Mucosa of gallbladder (tissue), 1 donor: ENCODE data around the gene MKRN1. TPM values are rescaled to one million over a fixed set of nuclear protein-coding genes. Genes with fewer than 3 reads are reported as not detected.
A peak's percentile ranks its signal among the peaks of the same experiment; 100 is the strongest.
"Not testable (repeated sequence)": the region's sequence is repeated elsewhere in the genome, so short reads cannot be mapped to it uniquely, and the experiment has no call there.

Source experiments
- DNase-seq: peaks from one replicate; pipeline ENCODE4 v3.0.0-alpha.2; 2020; ENCODE audit warnings: low spot score
- total RNA-seq: library from RNA; stranded (reverse); gene quantifications from one replicate; pipeline ENCODE4 v1.2.1, GENCODE V29; 2021
- donor health status: DM: no; HTN: no; CAD: no.

MKRN1 gene
- 118 TPM for total RNA-seq

DNA sequence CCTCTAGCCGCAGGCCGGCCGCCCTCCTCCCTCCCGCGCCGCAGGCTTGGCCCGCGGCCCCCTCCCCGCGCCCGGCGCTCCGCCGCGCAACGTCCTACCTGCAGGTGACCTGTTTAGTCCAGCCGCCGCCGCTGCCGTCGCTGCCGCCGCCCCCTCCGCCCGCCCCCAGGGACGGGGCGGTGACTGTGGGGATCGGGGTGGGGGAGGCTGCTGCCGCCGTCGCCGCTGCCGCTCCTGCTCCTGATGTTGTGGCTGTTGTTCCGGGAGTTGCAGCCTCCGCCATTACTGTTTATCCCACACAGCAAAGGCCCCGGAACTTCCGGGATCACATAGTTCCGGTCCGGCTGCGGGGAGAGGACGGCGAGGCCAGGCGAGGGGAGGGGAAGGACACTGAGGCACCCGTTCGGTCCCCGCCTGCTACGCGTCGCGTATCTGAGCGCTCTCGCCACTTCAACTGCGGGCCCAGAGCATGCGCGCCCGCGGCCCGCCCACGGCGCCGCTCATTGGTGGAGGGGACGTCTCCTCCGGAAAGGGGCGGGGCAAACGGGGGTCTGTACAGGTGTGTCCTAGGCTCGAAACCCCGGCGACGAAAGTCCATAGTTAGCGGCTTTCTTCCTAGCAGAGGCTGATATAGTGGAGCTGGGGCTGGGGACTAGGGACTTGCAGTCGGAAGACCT, at the start of gene MKRN1:
Gene MKRN1, minus strand, starts transcription at position 444 of the 677 bp plus-strand sequence. Its CDS starts 161 bp downstream, at position 283.
- peak; percentile 95 for DNase-seq

DNA sequence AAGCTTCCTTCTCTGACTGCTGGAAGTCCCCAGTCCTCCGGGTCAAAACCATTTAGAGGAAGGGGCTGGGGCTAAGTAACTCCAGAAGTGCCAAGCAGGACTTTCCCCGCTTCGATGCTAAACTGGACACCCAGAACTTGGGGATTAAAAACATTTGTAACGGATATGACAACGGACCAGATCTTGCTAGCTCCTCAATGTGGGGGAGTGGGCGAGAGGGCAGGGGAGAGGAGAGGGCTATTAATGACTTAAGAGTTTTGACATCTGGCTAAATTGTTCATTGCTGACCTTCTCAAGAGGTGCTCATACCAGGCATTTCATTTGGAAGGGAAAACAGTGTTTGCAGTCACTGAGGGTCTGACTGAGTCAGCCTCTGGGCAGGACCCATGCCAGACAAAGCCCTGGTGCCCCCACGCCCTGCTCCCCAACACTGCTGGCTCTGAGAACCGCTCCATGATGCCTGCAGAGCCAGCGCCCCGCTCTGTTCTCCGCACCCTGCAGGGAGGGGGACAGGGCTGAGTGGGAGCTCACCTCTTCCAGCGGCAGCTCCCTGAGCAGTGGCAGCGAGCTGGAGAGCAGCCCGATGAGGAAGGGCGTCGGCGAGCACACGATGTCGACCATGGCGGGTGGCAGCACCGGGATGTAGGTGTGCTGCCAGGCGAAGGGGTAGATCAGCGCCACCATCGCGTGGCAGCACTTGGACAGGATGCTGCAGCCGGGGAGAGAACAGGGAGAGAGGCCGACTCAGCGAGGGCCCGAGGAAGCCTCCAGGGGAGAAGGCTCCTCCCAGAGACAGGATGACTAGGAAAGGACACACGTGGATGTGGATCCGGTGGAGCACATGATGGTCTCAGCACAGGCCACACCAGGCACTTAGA, 47.7 kb upstream of the MKRN1 start:
- DNase-seq: no peak

- no peak for DNase-seq
Measured at GRCh38 chr7:140526214-140526613, 46.9 kb upstream of the MKRN1 start.

DNA sequence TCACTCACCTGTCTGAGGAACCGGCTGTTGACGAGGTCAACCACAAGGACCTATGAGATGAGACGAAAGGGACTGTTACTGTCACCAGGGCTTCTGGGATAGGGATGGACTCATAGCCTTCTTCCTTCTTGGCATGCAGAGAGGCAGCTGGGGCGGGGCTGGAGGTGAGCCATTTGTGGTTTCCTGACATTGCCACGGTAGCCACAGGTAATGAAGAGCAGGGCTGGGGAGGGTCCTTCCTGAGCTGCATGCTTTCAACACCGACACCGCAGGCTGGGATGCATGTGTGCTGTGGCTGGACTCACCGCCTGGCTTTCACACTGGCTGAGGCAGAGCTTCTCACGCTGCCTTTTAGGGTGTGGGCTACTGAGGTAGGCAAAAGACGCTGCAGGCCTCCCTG, 46.4 kb upstream of the MKRN1 start:
- no peak for DNase-seq

- DNase-seq: no peak
Measured at GRCh38 chr7:140521421-140521820, 42.1 kb upstream of the MKRN1 start.

- DNase-seq: no peak
Measured at GRCh38 chr7:140519007-140519399, 39.7 kb upstream of the MKRN1 start.

DNA sequence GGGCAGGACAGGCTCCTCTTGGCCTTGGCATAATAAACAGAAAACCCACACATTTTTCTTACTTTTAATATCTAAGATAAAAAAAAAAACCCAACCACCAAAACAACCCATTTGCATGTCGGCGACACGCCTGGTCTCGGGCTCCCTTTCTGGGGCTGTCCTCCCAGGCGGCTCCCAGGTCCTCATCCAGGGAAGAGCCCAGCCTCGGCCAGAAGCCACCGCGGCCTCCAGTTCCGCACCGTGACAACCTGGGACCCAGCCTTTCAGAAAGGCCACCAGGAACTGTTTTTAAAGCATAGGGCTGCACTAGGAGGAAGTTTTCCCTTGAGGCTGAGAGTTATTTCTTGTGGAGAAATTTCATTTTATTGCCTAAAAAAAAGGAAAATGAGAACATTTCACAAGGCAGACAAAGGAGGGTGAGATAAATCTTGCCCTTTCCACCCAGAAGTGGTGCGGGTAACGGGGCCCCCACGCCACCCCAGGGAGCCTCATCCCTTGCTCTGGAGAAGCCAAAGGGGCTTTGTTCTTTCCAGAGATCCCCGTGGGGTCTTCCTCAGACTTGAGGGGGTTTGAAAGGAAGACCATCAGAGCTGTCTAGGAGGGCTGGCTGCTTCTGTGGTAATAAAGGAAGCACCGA, 39.2 kb upstream of the MKRN1 start:
- no peak for DNase-seq

DNA sequence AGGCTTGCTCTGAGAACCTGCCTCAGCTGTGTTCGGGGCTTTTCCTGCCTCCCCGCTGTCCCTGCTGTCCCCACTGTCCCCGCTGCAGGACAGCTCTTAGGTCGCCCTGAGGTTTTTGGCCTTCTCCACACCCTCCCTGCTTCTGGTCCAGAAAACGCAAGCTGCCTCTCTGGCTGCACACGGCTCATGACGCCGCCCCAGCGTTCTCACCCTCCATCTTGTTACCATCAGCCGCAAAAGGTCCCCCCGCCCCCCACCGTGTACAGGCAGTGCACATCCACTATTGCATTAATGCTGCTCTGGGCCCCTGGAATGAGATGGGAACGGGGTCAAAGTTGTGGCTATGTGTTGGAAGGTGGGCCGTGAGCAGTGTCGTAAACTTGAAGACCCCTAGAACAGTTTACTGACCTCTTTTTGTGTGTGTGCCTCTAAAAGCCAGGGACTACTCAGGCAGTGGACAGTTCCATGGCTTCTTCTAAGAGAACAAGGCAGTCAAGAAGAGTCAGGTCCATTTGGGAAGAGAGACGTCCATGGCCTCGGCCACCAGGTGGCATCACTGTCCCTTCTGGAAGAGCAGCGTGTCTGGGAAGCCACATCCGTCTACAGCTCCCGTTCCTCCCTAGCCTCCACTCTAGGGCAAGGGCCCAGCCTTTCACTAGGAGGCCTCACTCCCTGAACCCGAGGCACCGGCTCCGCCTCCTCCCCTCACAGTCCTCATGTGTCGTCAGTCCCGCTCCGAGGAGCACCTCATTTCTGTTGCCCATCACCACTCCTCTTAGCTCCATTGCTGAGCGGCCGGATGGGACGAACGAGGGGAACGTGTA, 38.5 kb upstream of the MKRN1 start:
- peak; percentile 91 for DNase-seq

DNA sequence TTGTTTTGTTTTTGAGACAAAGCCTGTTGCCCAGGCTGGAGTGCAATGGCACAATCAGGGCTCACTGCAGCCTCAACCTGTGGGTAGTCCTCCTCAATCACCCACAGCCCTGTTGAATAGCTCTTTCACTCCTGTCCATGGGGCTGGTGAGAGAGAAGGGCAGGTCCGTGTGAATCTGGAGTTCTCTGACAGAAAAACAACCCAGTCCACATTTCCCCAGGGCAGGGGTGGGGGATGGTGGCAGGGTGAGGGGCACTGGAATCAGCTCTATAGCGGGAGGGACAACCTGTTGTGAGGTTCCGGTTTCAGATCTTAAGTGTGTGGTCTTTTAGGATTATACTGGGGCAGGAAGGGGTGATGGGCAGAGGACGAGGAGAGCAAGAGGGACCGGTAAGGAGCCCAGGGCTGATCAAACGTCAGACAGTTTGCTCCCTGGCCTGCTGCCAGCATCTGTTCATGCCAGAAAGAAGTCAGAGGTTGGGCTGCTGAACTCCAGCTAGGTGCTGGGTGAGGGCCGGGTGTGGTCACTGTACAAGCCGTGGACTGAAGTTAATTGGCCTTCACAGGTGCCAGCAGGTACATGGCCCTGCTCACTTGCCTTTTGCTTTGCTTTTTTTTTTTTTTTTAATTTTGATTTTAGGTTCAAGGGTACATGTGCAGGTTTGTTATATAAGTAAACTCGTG, 33.2 kb upstream of the MKRN1 start:
- peak; percentile 85 for DNase-seq

- peak; percentile 18 for DNase-seq
Measured at GRCh38 chr7:140509789-140510188, 30.5 kb upstream of the MKRN1 start.

DNA sequence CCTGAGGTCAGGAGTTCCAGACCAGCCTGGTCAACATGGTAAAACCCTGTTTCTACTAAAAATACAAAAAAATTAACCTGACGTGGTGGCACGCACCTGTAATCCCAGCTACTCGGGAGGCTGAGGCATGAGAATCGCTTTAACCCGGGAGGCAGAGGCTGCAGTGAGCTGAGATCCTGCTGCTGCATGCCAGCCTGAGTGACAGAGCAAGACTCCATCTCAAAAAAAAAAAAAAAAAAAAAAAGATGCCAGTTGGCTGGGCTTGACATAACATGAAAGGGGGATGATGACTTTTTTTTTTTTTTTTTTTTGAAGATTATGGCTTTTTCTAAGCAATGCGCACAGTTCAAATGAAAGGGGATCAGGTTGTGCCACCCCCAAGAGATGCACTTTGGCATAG, 28.3 kb upstream of the MKRN1 start:
- DNase-seq: not testable (repeated sequence)

DNA sequence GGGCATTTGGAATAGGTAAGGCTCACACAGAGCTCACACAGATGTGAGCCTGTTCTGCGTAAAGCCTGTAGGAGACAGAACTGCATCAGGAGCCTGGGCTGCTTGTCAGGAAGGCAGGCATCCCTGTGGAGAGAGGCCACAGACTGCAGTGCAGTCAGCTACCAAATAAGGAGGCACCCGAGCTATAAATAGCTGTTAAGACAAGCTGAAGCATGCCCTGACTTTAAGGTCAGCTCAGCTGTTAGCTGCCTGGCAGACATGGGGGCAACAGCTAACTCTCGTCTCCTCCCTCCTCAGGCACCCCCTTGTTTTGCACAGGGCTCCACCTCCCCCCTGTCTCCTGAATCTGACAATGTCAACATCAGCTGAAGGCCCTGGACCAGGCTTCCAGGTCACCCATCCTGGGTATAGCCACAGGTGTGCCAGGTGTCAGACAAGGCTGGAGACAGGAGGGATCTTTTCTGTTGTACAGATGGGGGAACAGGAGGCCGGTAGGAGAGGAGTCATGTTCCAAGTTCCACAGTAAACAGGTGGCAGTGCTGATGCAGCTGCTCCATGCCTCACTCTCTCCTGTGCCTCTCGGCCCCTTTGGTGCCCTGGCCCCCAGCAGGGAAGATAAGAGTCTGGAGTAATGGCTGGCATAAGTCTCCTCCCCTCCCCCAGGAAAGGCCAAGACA, 27.6 kb upstream of the MKRN1 start:
- DNase-seq: peak; percentile 22

DNA sequence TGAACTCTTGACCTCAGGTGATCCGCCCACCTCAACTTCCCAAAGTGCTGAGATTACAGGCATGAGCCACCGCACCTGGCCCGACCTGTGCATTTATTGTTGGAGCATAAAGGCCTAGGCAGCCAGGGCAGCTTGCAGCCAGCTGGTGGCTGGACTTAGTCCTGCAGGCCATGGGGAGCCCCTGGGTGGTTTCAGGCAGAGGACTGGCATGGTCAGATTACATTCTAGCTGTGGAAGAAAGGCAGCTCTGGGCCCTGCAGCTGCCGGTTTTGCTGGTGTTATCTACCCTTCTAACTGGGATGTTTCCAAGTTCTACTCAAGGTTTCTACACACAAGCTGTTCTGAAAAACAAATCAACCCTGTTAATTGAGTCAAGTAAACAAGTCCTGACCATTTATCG, 22.7 kb upstream of the MKRN1 start:
- DNase-seq: no peak

DNA sequence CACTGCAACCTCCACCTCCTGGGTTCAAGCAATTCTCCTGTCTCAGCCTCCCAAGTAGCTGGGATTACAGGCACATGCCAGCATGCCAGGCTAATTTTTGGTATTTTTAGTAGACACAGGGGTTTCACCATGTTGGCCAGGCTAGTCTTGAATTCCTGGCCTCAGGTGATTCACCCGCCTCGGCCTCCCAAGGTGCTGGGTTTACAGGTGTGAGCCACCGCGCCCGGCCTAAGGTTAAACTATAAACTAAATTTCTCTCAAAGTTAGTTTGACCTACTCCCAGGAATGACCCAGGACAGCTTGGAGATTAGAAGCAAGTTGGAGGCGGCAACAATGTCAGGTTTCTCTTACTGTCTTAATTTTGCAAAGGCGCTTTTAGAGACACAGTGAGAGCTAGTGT, 18.5 kb upstream of the MKRN1 start:
- not testable (repeated sequence) for DNase-seq

DNA sequence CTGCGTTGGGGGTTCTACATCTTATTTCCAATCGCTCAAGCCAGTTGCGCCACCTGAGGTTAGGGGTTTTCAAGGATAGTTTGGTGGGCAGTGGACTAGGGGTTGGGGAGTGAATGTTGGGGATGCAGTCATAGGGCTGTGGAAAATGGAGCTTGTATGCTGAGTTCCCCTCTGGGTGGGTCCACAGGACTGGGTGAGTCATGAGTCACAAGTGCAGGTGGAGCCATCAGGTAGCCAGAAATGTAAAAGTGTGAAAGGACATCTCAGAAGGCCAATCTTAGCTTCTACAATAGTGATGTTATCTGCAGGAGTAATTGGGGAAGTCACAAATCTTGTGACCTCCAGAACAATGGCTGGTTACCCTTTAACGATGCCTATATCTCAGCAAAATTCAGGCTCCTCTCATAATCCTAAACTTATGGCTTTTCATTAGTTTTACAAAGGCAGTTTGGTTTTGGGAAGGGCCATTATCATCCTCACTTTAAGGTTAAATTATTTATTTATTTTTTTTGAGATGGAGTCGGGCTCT, 18.0 kb upstream of the MKRN1 start:
- DNase-seq: no peak

- no peak for DNase-seq
Measured at GRCh38 chr7:140495514-140496097, 16.3 kb upstream of the MKRN1 start.

- no peak for DNase-seq
Measured at GRCh38 chr7:140494867-140495266, 15.6 kb upstream of the MKRN1 start.

DNA sequence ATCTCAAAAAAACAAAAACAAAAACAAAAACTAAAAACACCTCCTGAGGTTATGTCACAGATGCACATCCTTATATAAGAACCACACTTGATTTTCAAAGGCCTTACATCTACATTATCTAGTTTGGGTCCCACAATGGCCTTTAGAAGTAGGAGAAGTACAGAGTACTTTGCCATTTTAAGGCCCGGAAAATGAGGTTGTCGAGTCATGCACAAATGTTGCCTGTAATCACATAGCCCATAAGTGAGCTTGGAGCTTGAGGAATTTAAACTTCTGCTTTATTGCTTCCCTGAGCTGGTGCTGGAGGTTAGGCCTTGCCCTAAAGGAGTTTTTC, 9.7 kb upstream of the MKRN1 start:
- DNase-seq: no peak

- no peak for DNase-seq
Measured at GRCh38 chr7:140485500-140486265, 6.4 kb upstream of the MKRN1 start.
